IMR-90 (cell line): ENCODE results near the gene ARHGEF1.

Experiments
- MAZ ChIP-seq: IDR thresholded peaks from 2 replicates; pipeline ENCODE4 v1.6.1; 2012; ENCODE audit warnings: low read depth, mild to moderate bottlenecking, low read length, improper control_type of control experiment, moderate library complexity, borderline replicate concordance
- POLR2A ChIP-seq: IDR thresholded peaks from 2 replicates; pipeline ENCODE4 v1.6.1; 2012; ENCODE audit warnings: mild to moderate bottlenecking, low read depth, low read length
- RAD21 ChIP-seq: IDR thresholded peaks from 2 replicates; pipeline ENCODE4 v1.6.1; 2012; ENCODE audit warnings: low read length, improper control_type of control experiment
- RFX5 ChIP-seq: IDR thresholded peaks from 2 replicates; pipeline ENCODE4 v1.8.0; 2012; ENCODE audit warnings: low read depth, mild to moderate bottlenecking, low read length, moderate library complexity
- TF ChIP-seq, protein P1 (sequence below): conservative IDR thresholded peaks from 2 replicates; pipeline ENCODE4 v1.5.1; 2012; ENCODE audit warnings: mild to moderate bottlenecking, low read depth, low read length, improper control_type of control experiment
- TF ChIP-seq, protein P2 (sequence below): fragments of 150-350 bp; IDR thresholded peaks from 2 replicates; pipeline ENCODE4 v1.6.1; 2016; ENCODE audit warnings: low read depth, mild to moderate bottlenecking, low read length, moderate library complexity, borderline replicate concordance

DNA sequence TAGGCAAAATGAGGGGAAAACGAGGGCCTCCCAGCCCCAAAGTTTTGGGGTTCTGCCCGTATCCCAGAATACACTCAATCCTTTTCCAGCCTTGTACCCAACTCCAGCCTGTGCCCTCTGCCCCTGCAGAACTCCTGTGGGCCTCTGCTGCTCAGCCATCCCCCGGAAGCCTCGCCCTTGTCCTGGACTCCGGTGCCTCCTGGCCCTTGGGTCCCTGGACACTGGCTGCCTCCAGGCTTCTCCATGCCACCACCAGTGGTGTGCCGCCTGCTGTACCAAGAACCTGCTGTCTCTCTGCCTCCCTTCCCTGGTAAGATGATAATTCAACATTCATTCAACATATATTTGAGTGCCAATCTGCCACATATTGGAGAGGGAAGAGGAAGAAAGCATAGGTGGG, 34.3 kb upstream of the ARHGEF1 start:
- TF ChIP-seq RFX5: no peak
- TF ChIP-seq POLR2A: no peak
- TF ChIP-seq, protein P1, sequence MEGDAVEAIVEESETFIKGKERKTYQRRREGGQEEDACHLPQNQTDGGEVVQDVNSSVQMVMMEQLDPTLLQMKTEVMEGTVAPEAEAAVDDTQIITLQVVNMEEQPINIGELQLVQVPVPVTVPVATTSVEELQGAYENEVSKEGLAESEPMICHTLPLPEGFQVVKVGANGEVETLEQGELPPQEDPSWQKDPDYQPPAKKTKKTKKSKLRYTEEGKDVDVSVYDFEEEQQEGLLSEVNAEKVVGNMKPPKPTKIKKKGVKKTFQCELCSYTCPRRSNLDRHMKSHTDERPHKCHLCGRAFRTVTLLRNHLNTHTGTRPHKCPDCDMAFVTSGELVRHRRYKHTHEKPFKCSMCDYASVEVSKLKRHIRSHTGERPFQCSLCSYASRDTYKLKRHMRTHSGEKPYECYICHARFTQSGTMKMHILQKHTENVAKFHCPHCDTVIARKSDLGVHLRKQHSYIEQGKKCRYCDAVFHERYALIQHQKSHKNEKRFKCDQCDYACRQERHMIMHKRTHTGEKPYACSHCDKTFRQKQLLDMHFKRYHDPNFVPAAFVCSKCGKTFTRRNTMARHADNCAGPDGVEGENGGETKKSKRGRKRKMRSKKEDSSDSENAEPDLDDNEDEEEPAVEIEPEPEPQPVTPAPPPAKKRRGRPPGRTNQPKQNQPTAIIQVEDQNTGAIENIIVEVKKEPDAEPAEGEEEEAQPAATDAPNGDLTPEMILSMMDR: no peak
- no peak for TF ChIP-seq RAD21
- no peak for TF ChIP-seq MAZ
- TF ChIP-seq, protein P2, sequence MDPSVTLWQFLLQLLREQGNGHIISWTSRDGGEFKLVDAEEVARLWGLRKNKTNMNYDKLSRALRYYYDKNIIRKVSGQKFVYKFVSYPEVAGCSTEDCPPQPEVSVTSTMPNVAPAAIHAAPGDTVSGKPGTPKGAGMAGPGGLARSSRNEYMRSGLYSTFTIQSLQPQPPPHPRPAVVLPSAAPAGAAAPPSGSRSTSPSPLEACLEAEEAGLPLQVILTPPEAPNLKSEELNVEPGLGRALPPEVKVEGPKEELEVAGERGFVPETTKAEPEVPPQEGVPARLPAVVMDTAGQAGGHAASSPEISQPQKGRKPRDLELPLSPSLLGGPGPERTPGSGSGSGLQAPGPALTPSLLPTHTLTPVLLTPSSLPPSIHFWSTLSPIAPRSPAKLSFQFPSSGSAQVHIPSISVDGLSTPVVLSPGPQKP: no peak
